GM12892 (cell line): ENCODE measurements around the gene PTPA.

Experiments used
- POLR2A ChIP-seq: IDR thresholded peaks from 2 replicates; pipeline ENCODE4 v1.6.1; 2011; ENCODE audit warnings: low read depth, low read length, control low read depth
- TAF1 ChIP-seq: IDR thresholded peaks from 2 replicates; pipeline ENCODE4 v1.6.1; 2011; ENCODE audit warnings: low read depth, mild to moderate bottlenecking, control low read depth, low read length, borderline replicate concordance

DNA sequence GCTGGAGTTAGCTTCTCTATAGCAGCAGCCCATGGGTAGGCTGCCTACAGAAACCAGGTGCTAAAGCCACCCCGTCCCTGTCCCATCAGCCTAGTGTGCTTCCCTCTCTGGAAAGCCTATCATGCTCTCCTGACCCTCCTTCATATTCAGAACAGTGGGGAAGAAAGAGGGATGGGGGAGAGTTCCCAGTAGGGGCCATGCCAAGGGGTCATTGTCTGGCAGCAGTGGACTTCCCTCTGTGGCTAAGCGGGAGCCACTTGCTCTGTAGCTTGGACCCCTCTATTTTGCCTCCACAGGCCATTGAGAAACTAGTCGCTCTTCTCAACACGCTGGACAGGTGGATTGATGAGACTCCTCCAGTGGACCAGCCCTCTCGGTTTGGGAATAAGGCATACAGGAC lies 17.5 kb downstream of the PTPA start:
- TF ChIP-seq POLR2A (no peak), TAF1 (no peak)
